GM10248 (cell line): ENCODE data around the gene PDE10A.
"Not testable (repeated sequence)": the region's sequence is repeated elsewhere in the genome, so short reads cannot be mapped to it uniquely, and the experiment has no call there.

Source experiments
- CTCF ChIA-PET: fragments of 300-600 bp; sonication (Branson Sonifier 250); formaldehyde crosslinking; extraction: SDS; loops from one replicate; lab custom pipeline; 2021; ENCODE audit warnings: antibody characterized with exemption; lab: Yijun Ruan, JAX
- POLR2A ChIA-PET: fragments of 350-650 bp; sonication (Branson Sonifier 250); formaldehyde crosslinking; extraction: SDS; loops from one replicate; lab custom pipeline; 2020; ENCODE audit warnings: antibody characterized with exemption; lab: Yijun Ruan, JAX
- DNase-seq: peaks from one replicate; pipeline ENCODE4 v3.0.0; 2012; ENCODE audit errors: extremely low spot score
- TF ChIP-seq, protein P1 (sequence below): IDR thresholded peaks from 2 replicates; pipeline ENCODE4 v1.5.1; 2012; ENCODE audit warnings: mild to moderate bottlenecking, low read depth; ENCODE audit errors: extremely low read depth, missing control alignments, control extremely low read depth

Gene PDE10A

DNA sequence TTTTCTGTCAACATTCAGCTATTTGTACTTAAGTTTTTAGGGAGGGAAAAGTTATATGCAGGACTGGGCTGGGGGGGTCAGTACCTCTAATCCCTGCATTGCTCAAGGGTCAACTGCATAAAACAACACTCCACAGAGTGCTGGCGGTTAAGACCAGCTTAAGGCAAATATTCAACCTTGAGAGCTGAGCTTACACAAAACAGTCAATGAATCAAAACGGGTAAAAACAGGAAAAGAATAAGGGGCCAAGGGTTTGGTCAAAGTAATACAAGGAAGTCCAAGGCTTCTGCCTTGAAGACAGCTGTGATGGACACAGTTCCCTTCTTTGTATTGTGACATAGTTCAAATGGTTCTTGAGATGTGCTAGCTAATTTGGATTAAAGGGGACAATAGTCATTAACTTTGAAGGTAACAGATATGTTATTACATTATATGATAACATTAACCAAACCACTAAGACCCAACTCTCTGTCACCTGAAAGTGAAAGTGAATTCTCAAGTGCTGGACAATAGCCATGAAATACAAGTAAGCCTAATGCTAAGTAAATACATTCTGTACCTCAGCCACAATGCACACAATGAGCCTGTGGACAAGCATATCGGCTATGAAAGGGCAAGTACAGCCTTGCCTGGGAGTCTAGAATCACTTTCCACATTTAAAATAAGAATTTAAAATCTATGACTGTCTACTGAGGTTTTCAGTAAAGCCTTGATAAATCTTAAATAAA, 106.8 kb downstream of the PDE10A start:
- ChIA-PET POLR2A (no interaction called here), CTCF (no interaction called here)
- DNase-seq, result no peak
- TF ChIP-seq, protein P1, sequence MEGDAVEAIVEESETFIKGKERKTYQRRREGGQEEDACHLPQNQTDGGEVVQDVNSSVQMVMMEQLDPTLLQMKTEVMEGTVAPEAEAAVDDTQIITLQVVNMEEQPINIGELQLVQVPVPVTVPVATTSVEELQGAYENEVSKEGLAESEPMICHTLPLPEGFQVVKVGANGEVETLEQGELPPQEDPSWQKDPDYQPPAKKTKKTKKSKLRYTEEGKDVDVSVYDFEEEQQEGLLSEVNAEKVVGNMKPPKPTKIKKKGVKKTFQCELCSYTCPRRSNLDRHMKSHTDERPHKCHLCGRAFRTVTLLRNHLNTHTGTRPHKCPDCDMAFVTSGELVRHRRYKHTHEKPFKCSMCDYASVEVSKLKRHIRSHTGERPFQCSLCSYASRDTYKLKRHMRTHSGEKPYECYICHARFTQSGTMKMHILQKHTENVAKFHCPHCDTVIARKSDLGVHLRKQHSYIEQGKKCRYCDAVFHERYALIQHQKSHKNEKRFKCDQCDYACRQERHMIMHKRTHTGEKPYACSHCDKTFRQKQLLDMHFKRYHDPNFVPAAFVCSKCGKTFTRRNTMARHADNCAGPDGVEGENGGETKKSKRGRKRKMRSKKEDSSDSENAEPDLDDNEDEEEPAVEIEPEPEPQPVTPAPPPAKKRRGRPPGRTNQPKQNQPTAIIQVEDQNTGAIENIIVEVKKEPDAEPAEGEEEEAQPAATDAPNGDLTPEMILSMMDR, result no peak

DNA sequence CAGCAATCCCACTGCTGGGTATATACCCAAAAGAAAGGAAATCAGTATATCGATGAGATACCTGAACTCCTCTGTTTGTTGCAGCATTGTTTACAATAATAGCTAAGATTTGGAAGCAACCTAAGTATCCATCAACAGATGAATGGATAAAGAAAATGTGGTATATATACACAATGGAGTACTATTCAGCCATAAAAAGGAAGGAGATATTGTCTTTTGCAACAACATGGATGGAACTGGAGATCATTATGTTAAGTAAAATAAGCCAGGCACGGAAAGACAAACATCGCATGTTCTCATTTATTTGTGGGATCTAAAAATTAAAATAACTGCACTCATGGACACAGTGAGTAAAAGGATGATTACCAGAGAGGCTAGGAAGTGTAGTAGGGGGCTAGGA, 108.4 kb downstream of the PDE10A start:
- DNase-seq, POLR2A ChIA-PET: not testable (repeated sequence)
- CTCF ChIA-PET, result interaction anchor here (1.1 to 1.2 kb wide), 2 partner anchors 19 to 23 kb away, joined by 3 to 4 read pairs; no protein-coding TSS in a partner anchor

DNA sequence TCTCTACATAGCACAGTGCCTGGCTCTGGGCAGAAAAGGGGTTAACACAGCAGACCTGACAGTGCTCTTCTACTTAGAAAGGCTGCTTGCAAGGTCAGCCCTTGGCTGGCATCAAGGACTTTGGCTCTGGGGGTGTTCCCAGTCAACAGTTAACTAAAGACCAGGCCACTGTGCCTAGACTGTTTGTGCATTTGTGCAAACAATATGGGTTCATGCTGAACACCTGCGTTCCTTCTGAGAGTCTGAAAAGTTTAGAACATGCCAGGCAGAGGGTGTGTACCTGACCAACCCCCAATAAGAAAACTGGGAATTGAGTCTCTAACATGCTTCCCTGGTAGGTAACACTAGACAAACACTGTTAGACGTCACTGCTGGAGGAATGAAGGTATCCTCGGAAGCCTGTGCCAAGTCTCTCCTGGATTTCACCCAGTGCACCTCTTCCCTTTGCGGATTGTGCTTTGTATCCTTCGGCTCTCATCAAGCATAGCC, 110.7 kb downstream of the PDE10A start:
- TF ChIP-seq, protein P1, result no peak
- CTCF ChIA-PET, result no interaction called here
- no peak for DNase-seq
- POLR2A ChIA-PET, result no interaction called here

DNA sequence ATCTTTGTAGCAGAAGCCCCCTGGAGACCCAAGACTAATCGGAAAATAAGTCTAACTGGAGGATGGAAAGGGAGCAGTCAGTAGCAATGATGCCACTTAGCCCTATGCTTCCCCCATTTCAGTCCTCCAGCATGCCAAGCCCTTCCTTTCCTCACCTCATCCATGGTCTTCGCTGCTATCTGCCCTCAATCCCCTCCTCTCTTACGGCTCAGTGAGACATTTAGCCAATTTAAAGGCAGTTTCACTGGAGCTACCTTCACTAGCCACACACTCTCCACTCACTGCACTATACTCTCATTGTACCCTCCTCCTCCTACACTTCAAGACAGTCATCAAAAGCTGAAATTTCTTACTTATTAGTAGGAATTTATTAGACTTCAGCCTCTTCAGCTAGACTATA, 111.2 kb downstream of the PDE10A start:
- CTCF ChIA-PET, result no interaction called here
- no peak for DNase-seq
- TF ChIP-seq, protein P1, result no peak
- POLR2A ChIA-PET, result no interaction called here

DNA sequence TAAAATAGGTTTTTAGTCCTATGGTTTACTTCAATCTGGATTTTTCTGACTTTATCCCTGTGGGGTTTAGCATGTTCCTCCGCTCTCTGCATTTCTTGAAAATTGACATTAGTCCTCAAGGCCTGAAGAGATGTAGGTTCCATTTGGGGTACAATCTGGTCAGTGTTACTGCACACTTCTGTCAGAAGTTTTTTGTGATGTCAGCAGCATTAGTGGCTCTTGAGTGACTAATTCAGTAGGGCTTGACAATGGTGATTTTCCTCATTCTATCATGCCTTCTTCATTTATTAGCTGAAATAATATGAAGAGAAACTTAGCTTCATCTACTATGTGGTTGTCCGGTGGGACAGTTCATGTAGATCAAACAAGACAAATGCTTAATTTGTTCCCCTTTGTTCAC, 114.6 kb downstream of the PDE10A start:
- ChIA-PET CTCF (no interaction called here), POLR2A (no interaction called here)
- TF ChIP-seq, protein P1, result no peak
- no peak for DNase-seq

DNA sequence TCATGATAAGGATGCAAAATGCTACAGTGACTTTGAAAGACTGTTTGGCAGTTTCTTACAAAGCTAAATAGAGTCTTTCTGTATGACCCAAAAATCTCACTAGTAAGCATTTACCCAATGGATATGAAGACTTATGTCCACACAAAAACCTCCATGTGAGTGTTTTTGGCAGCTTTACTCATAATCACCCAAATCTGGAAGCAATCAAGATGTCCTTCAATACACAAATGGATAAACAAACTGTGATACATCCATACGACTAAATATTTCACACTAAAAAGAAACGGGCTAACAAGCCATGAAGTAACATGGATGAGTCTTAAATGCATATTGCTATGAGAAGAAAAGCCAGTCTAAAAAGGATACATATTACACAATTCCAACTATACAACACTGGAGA, 117.2 kb downstream of the PDE10A start:
- DNase-seq, result no peak
- ChIA-PET CTCF (no interaction called here), POLR2A (no interaction called here)
- TF ChIP-seq, protein P1, result no peak

DNA sequence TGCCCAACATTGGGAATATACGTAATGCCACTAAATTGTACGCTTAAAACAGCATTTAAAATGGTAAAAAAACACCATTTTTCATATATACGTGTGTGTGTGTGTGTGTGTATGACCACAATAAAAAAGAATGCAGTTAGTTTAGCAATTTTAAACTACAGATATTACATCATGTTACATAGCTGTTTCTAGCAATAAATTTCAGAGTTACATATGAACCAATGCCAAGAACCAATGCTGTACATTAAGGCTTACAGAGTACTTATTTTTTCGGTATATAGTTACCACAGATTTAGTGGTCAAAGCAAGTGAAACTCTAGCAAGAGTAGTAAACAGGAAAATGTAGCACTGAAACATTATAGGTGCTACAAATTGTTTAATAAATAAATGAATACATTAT, 119.3 kb downstream of the PDE10A start:
- ChIA-PET CTCF (no interaction called here), POLR2A (no interaction called here)
- DNase-seq, result no peak
- TF ChIP-seq, protein P1, result no peak
